H1 (cell line): ENCODE results near the gene BDP1. TPM values are rescaled to one million over a fixed set of nuclear protein-coding genes. Genes with fewer than 3 reads are reported as not detected.

Experiments
- CREB1 ChIP-seq: IDR thresholded peaks from 2 replicates; pipeline ENCODE4 v1.6.1; 2012; ENCODE audit warnings: inconsistent platforms
- NANOG ChIP-seq: IDR thresholded peaks from 2 replicates; pipeline ENCODE4 v1.6.1; 2011; ENCODE audit warnings: low read length, low read depth, mild to moderate bottlenecking, inconsistent platforms; ENCODE audit not compliant: insufficient read depth, poor library complexity, severe bottlenecking
- SAP30 ChIP-seq: fragments of 300-600 bp; sonication (generic); IDR thresholded peaks from 2 replicates; pipeline ENCODE4 v1.7.1; 2012; ENCODE audit warnings: low read length, moderate library complexity, mild to moderate bottlenecking, inconsistent platforms; ENCODE audit not compliant: insufficient read depth, insufficient replicate concordance
- SP4 ChIP-seq: IDR thresholded peaks from 2 replicates; pipeline ENCODE4 v1.6.1; 2012; ENCODE audit warnings: low read length, inconsistent platforms
- polyA plus RNA-seq, 7 experiments: library from polyadenylated mRNA; depleted of rRNA in 3 of 7; stranded (reverse) in 5 of 7; unstranded in 2 of 7; fragments of >200 nt in 5 of 7; fragments of 200-250 nt in 2 of 7; gene quantifications; 1 replicate in 5 of 7; 2 replicates in 1 of 7; 4 replicates in 1 of 7; pipeline versions ENCODE4 v1.2.1 to v1.2.3, GENCODE V29; 2011 to 2013; ENCODE audit warnings: missing spikeins in 2 of 7, mixed read lengths in 2 of 7
- total RNA-seq: library from RNA; stranded (reverse); fragmentation: NEBNext Ultra II Directional; extraction: Animal tissue kit (Norgen Biotek cat#: 25700); gene quantifications from 2 replicates; pipeline ENCODE4 v1.2.1, GENCODE V29; 2021
- TF ChIP-seq, protein P1 (sequence below): fragments of 300-600 bp; sonication (generic); IDR thresholded peaks from 2 replicates; pipeline ENCODE4 v1.7.1; 2012; ENCODE audit warnings: low read length, moderate library complexity, mild to moderate bottlenecking, inconsistent platforms; ENCODE audit not compliant: insufficient replicate concordance

BDP1 gene
- total and polyA plus RNA-seq, 2 of the 8 experiments (the other 6 are each of a cell fraction or from before 2014, with no cell fraction given) = 4.7 to 32.1 TPM

DNA sequence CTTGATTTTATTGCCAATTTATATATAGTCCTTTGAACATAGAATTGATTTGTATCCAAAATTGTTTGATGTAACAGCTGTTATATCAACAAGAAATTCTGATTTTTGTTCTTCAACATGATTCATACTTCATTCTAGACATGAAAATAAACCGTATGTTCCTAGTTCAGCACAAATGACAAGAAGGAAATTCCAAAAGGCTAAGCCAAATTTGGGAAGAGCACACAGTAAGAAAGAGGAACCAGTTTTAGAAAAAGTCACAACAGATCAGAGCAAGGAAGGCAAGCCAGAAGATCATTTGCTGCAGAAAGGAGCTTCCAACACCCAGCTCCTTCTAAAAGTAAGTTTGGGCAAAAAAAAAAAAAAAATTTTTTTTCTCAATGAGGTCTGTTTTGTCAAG lies 66.7 kb downstream of the BDP1 start (continued):
- TF ChIP-seq, protein P1, sequence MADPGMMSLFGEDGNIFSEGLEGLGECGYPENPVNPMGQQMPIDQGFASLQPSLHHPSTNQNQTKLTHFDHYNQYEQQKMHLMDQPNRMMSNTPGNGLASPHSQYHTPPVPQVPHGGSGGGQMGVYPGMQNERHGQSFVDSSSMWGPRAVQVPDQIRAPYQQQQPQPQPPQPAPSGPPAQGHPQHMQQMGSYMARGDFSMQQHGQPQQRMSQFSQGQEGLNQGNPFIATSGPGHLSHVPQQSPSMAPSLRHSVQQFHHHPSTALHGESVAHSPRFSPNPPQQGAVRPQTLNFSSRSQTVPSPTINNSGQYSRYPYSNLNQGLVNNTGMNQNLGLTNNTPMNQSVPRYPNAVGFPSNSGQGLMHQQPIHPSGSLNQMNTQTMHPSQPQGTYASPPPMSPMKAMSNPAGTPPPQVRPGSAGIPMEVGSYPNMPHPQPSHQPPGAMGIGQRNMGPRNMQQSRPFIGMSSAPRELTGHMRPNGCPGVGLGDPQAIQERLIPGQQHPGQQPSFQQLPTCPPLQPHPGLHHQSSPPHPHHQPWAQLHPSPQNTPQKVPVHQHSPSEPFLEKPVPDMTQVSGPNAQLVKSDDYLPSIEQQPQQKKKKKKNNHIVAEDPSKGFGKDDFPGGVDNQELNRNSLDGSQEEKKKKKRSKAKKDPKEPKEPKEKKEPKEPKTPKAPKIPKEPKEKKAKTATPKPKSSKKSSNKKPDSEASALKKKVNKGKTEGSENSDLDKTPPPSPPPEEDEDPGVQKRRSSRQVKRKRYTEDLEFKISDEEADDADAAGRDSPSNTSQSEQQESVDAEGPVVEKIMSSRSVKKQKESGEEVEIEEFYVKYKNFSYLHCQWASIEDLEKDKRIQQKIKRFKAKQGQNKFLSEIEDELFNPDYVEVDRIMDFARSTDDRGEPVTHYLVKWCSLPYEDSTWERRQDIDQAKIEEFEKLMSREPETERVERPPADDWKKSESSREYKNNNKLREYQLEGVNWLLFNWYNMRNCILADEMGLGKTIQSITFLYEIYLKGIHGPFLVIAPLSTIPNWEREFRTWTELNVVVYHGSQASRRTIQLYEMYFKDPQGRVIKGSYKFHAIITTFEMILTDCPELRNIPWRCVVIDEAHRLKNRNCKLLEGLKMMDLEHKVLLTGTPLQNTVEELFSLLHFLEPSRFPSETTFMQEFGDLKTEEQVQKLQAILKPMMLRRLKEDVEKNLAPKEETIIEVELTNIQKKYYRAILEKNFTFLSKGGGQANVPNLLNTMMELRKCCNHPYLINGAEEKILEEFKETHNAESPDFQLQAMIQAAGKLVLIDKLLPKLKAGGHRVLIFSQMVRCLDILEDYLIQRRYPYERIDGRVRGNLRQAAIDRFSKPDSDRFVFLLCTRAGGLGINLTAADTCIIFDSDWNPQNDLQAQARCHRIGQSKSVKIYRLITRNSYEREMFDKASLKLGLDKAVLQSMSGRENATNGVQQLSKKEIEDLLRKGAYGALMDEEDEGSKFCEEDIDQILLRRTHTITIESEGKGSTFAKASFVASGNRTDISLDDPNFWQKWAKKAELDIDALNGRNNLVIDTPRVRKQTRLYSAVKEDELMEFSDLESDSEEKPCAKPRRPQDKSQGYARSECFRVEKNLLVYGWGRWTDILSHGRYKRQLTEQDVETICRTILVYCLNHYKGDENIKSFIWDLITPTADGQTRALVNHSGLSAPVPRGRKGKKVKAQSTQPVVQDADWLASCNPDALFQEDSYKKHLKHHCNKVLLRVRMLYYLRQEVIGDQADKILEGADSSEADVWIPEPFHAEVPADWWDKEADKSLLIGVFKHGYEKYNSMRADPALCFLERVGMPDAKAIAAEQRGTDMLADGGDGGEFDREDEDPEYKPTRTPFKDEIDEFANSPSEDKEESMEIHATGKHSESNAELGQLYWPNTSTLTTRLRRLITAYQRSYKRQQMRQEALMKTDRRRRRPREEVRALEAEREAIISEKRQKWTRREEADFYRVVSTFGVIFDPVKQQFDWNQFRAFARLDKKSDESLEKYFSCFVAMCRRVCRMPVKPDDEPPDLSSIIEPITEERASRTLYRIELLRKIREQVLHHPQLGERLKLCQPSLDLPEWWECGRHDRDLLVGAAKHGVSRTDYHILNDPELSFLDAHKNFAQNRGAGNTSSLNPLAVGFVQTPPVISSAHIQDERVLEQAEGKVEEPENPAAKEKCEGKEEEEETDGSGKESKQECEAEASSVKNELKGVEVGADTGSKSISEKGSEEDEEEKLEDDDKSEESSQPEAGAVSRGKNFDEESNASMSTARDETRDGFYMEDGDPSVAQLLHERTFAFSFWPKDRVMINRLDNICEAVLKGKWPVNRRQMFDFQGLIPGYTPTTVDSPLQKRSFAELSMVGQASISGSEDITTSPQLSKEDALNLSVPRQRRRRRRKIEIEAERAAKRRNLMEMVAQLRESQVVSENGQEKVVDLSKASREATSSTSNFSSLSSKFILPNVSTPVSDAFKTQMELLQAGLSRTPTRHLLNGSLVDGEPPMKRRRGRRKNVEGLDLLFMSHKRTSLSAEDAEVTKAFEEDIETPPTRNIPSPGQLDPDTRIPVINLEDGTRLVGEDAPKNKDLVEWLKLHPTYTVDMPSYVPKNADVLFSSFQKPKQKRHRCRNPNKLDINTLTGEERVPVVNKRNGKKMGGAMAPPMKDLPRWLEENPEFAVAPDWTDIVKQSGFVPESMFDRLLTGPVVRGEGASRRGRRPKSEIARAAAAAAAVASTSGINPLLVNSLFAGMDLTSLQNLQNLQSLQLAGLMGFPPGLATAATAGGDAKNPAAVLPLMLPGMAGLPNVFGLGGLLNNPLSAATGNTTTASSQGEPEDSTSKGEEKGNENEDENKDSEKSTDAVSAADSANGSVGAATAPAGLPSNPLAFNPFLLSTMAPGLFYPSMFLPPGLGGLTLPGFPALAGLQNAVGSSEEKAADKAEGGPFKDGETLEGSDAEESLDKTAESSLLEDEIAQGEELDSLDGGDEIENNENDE = no peak
- TF ChIP-seq NANOG (no peak), SAP30 (no peak), CREB1 (no peak), SP4 (no peak)
